Gastroesophageal sphincter (tissue), 4 donors: ENCODE data around the gene SNX5. TPM values are rescaled to one million over a fixed set of nuclear protein-coding genes. Genes with fewer than 3 reads are reported as not detected.

Source experiments
- ATAC-seq: fragments of 150-250 bp; one replicate; pipeline ENCODE4 v1.9.1; 2016; ENCODE audit warnings: mild to moderate bottlenecking, moderate library complexity
- H3K27ac ChIP-seq, 4 donors: fragments of 200-600 bp; sonication (generic) in 3 of 4; 1 replicate in 3 of 4; 2 replicates in 1 of 4; pipeline ENCODE4 v1.5.1; 2016 to 2019
- H3K27me3 ChIP-seq: fragments of 200-600 bp; sonication (generic); one replicate; pipeline ENCODE4 v1.5.1; 2019
- H3K36me3 ChIP-seq, 2 donors: fragments of 200-600 bp; sonication (generic); one replicate each; pipeline ENCODE4 v1.5.1; 2019; ENCODE audit warnings: control low read depth in 1 of 2
- H3K4me1 ChIP-seq, 3 donors: fragments of 200-600 bp; sonication (generic); 1 replicate in 2 of 3; 2 replicates in 1 of 3; pipeline ENCODE4 v1.5.1; 2016 to 2019; ENCODE audit warnings: control low read depth in 2 of 3
- H3K4me3 ChIP-seq, 2 donors: fragments of 200-600 bp; sonication (generic); one replicate each; pipeline ENCODE4 v1.5.1; 2019; ENCODE audit warnings: mild to moderate bottlenecking in 1 of 2, moderate library complexity in 1 of 2
- H3K9me3 ChIP-seq, 3 donors: fragments of 200-600 bp; sonication (generic); one replicate each; pipeline ENCODE4 v1.5.1; 2017 to 2019; ENCODE audit warnings: control low read depth in 2 of 3
- EP300 ChIP-seq: sonication (generic); formaldehyde crosslinking; IDR thresholded peaks from one replicate; pipeline ENCODE4 v1.6.1; 2017; ENCODE audit warnings: antibody characterized with exemption, mild to moderate bottlenecking
- POLR2A ChIP-seq, 2 donors: fragments of 450-650 bp; IDR thresholded peaks; one replicate each; pipeline ENCODE4 v1.6.1; 2017; ENCODE audit warnings: antibody characterized with exemption in 2 of 2, mild to moderate bottlenecking in 2 of 2, moderate library complexity in 1 of 2
- POLR2AphosphoS5 ChIP-seq: sonication (generic); formaldehyde crosslinking; IDR thresholded peaks from one replicate; pipeline ENCODE4 v1.6.1; 2017; ENCODE audit warnings: antibody characterized with exemption
- WGBS, 2 donors: methylation state at CpG; one replicate each; pipeline ENCODE4 v1.1.5; 2018; ENCODE audit warnings: low coverage in 1 of 2; 5-methylcytosine and 5-hydroxymethylcytosine counted together
- total RNA-seq, 4 donors: library from RNA; depleted of rRNA; stranded (reverse); fragments of >200 nt; gene quantifications; one replicate each; pipeline ENCODE4 v1.1.0, GENCODE V29; 2016
- TF ChIP-seq, protein P1 (sequence below), 4 experiments: fragments of 200-600 bp in 2 of 4; fragments of 450-650 bp in 2 of 4; sonication (generic) in 1 of 4; IDR thresholded peaks; one replicate each; pipeline ENCODE4 v1.5.1; 2017 to 2019; ENCODE audit warnings: antibody characterized with exemption in 4 of 4, mild to moderate bottlenecking in 2 of 4, moderate library complexity in 2 of 4

Gene SNX5
- total RNA-seq, 4 donors from 2014 or later = 47.5 to 90.9 (median 70.2) TPM

DNA sequence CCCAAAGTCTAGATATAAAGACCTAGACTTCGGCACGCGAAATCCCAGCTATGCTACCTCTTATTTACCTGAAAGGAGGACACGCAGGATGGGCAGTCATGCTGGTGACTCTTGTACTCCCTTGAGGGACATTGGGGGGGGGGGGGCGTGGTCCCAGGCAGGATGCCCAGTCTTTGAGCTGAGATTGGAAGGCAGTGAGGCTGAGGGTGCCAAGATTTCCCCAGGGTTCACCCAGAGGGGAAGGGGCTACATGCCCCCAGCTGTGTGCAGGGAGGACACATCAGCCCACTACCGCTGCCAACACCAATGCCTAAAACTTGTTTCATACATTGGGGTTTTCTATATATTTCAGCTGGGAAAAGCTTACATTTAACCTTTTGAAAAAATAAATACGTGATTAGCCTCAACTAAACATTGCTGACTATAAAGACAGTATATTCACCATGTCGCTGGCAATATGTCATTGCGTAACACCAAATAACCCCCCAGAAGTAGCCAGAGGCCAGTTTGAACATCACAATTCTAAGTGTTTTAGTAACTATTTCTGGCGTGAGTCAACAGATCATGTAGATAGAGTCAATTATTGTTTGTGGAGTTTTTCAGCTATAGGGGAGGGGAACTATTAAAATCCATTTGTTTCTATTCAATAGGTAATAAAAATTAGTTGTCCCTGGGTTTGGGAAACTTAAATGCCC lies 21.8 kb upstream of the SNX5 start:
- H3K27me3 ChIP-seq = no peaks in the 10 kb centered on the region
- TF ChIP-seq EP300 (no peak), POLR2AphosphoS5 (no peak), POLR2A (IDR thresholded peaks at IDR 0.05) (no peak)
- TF ChIP-seq, protein P1, sequence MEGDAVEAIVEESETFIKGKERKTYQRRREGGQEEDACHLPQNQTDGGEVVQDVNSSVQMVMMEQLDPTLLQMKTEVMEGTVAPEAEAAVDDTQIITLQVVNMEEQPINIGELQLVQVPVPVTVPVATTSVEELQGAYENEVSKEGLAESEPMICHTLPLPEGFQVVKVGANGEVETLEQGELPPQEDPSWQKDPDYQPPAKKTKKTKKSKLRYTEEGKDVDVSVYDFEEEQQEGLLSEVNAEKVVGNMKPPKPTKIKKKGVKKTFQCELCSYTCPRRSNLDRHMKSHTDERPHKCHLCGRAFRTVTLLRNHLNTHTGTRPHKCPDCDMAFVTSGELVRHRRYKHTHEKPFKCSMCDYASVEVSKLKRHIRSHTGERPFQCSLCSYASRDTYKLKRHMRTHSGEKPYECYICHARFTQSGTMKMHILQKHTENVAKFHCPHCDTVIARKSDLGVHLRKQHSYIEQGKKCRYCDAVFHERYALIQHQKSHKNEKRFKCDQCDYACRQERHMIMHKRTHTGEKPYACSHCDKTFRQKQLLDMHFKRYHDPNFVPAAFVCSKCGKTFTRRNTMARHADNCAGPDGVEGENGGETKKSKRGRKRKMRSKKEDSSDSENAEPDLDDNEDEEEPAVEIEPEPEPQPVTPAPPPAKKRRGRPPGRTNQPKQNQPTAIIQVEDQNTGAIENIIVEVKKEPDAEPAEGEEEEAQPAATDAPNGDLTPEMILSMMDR (IDR thresholded peaks at IDR 0.05) = no peak
- H3K27ac ChIP-seq = no peak overlapping the region
- no peak overlapping the region for H3K4me3 ChIP-seq
- peaks cover 0 to 26% of the 10 kb centered on the region in 2 donors for H3K36me3 ChIP-seq
- 88 to 98% methylated on average over 5 of the region's 10 CpGs for WGBS, 2 donors
- H3K4me1 ChIP-seq = no peaks in the 10 kb centered on the region
- ATAC-seq = no peak
- H3K9me3 ChIP-seq = no peaks in the 10 kb centered on the region

DNA sequence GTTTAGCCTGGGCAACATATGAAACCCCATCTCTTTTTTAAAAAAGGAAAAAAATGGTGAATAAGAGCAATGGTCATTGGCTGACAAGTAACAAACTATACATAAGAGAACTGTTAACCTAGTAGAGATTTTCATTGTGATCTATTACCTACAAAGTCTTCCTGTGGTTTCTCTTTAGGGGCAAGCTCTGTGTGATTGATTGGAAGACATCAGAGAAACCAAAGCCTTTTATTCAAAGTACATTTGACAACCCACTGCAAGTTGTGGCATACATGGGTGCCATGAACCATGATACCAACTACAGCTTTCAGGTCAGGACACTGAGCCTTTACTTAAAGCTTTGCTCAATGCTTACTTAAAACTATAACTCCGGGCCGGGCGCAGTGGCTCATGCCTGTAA lies 19.4 kb upstream of the SNX5 start:
- no peak overlapping the region for H3K27ac ChIP-seq
- no peak for ATAC-seq
- H3K36me3 ChIP-seq = peaks cover 0 to 26% of the 10 kb centered on the region in 2 donors
- TF ChIP-seq, protein P1 (IDR thresholded peaks at IDR 0.05) = no peak
- no peak for TF ChIP-seq EP300
- no peak for TF ChIP-seq POLR2A (IDR thresholded peaks at IDR 0.05)
- no peak for TF ChIP-seq POLR2AphosphoS5
- no peak overlapping the region for H3K4me3 ChIP-seq
- no peaks in the 10 kb centered on the region for H3K27me3 ChIP-seq
- H3K9me3 ChIP-seq = no peaks in the 10 kb centered on the region
- no peaks in the 10 kb centered on the region for H3K4me1 ChIP-seq
- WGBS, 2 donors = 80 to 100% methylated on average over 1 to 3 of the region's 3 CpGs

DNA sequence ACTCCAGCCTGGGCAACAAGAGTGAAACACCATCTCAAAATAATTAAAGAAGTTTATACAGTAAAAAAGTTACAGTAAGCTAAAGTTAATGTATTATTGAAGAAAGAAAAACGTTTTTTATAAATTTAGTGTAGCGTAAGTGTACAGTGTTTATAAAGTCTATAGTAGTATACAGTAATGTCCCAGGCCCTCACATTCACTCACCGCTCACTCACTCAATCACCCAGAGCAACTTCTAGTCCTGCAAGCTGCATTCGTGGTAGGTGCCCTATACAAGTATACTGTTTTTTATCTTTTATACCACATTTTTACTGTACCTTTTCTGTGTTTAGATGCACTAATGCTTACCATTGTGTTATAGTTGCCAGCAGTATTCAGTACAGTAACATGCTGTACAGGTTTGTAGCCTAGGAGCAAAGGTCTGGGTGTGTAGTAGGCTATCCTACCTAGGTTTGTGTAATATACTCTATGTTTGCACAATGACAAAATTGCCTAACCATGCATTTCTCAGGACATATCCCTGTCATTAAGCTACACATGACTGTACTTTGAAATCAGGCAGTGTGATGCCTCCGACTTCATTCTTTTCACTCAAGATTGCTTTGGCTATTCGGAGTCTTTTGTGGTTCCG lies 16.9 kb upstream of the SNX5 start:
- H3K9me3 ChIP-seq = no peaks in the 10 kb centered on the region
- 88 to 93% methylated on average over 6 to 7 of the region's 7 CpGs for WGBS, 2 donors
- no peaks in the 10 kb centered on the region for H3K27me3 ChIP-seq
- no peak overlapping the region for H3K27ac ChIP-seq
- no peak for TF ChIP-seq POLR2AphosphoS5
- TF ChIP-seq POLR2A (IDR thresholded peaks at IDR 0.05) = no peak
- TF ChIP-seq, protein P1 (IDR thresholded peaks at IDR 0.05) = no peak
- TF ChIP-seq EP300 = no peak
- H3K36me3 ChIP-seq = peaks cover 0 to 36% of the 10 kb centered on the region in 2 donors
- no peak for ATAC-seq
- H3K4me1 ChIP-seq = no peaks in the 10 kb centered on the region
- H3K4me3 ChIP-seq = no peak overlapping the region

DNA sequence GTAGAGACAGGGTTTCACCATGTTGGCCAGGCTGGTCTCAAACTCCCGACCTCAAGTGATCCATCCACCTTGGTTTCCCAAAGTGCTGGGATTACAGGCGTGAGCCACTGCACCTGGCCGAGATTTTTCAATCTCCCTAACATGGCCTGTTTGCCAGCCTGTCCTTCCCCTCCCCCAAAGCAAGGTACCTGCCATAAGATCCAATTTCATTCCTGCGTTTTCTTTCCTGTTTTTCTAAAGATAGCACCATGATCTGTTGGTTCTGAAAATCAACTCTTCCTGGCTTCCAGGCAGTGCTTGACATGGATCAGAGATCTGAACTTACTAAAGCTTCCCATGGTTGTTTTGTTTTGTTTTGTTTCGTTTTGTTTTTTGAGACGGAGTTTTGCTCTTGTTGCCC lies 7.7 kb upstream of the SNX5 start:
- TF ChIP-seq POLR2AphosphoS5 (no peak), EP300 (no peak), POLR2A (IDR thresholded peaks at IDR 0.05) (no peak)
- TF ChIP-seq, protein P1 (IDR thresholded peaks at IDR 0.05) = no peak
- Histone ChIP-seq H3K27ac (no peak overlapping the region), H3K36me3 (peaks cover 0 to 38% of the 10 kb centered on the region in 2 donors), H3K4me1 (peaks cover 0 to 25% (median 4%) of the 10 kb centered on the region in 3 donors), H3K27me3 (no peaks in the 10 kb centered on the region), H3K9me3 (no peaks in the 10 kb centered on the region), H3K4me3 (no peak overlapping the region)
- no peak for ATAC-seq
- WGBS, 2 donors = 85 to 97% methylated on average over 6 of the region's 6 CpGs

DNA sequence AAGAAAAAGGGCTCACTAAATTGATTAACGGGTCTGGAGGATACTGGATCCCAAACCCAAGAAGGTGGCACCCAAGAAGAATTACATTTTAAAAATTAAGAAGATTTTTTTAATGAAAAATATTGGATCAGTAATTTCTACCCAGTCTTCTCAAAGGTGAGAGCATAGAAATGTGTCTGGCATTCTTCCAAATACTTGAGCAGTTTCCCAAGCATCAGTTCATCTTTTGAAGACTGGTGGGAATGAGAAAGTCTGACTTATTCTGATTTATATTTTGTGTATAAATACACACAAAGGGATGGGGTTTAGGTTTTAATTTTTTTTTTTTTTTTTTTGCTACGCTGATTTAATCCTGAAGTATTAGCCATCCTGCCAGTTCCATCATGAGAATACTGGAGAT lies 3.5 kb upstream of the SNX5 start:
- Histone ChIP-seq H3K4me1 (peaks cover 0 to 48% (median 13%) of the 10 kb centered on the region in 3 donors), H3K27ac (peak overlapping the region in 2 of 4 donors; percentile 2 to 98), H3K27me3 (no peaks in the 10 kb centered on the region), H3K36me3 (peaks cover 0 to 16% of the 10 kb centered on the region in 2 donors), H3K9me3 (no peaks in the 10 kb centered on the region), H3K4me3 (no peak overlapping the region)
- ATAC-seq = no peak
- TF ChIP-seq POLR2A (IDR thresholded peaks at IDR 0.05) (no peak), EP300 (no peak), POLR2AphosphoS5 (no peak)
- TF ChIP-seq, protein P1 (IDR thresholded peaks at IDR 0.05) = no peak
- WGBS, 2 donors = 60 to 69% methylated on average over 2 of the region's 2 CpGs
